ENCODE results near the gene PCGF3.
A peak's percentile ranks its signal among the peaks of the same experiment; 100 is the strongest.
"Not testable (repeated sequence)": the region's sequence is repeated elsewhere in the genome, so short reads cannot be mapped to it uniquely, and the experiment has no call there.

PCGF3 gene

DNA sequence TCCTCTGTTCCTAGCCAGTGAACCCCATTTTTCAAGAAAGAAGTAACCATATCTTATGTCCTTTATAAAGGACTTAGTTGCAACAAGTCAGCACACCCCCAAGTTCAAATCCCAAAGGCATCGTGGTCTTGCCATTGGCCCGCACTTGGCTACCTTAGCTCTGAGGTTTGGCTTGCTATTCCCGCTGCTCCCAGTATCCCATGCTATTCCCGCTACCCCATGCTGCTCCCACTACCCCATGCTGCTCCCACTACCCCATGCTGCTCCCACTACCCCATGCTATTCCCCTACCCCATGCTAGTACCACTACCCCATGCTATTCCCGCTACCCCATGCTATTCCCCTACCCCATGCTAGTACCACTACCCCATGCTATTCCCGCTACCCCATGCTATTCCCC lies 37.4 kb upstream of the PCGF3 start:
- DNase-seq = not testable (repeated sequence)

DNA sequence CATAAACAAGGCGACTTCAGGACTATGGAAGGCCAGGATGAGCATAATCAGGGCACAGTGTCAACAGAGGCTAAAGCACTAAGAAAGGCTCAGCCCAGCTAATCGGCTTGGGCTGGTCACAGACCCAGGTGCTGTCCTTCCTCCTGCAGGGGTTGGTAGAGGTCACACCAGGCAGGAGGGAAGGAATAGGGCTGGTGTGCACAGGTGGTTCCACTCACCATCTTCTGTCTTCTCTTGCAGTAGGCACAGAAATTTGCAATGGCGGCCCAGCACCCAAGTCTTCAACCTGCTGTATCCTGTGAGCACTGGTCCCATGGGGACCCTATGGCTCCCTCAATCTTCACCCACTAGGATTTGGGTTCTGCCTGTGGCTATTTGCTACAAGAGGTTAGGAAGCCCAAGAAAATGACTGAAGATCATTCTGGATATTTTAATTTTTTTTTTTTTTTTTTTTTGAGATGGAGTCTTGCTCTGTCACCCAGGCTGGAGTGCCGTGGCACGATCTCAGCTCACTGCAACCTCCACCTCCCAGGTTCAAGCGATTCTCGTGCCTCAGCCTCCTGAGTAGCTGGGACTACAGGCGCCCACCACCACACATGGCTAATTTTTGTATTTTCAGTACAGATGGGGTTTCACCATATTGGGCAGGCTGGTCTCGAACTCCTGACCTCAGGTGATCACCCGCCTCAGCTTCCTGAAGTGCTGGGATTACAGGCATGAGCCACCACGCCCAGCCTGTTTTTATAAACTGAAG lies 35.6 kb upstream of the PCGF3 start:
- not testable (repeated sequence) for DNase-seq

DNA sequence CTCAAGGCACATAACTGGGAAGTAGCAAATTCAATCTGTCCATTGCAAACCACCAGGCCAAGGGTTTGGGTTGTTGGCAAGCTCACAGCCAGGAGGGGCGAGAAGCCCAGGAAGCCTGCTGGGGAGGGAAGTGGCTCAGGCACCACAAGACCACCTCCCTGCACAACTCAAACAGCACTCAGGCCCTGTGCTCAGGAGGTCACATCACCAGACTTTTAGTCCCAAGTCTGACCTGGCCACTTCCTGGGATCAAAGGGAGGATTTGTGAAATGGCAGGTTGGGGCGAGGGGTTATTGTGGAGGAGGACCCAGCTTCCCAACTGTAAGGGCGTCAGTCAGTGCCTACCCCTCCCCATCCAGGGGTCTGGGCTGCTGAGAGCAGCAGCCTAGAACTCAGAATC lies 33.9 kb upstream of the PCGF3 start:
- no peak for DNase-seq

DNA sequence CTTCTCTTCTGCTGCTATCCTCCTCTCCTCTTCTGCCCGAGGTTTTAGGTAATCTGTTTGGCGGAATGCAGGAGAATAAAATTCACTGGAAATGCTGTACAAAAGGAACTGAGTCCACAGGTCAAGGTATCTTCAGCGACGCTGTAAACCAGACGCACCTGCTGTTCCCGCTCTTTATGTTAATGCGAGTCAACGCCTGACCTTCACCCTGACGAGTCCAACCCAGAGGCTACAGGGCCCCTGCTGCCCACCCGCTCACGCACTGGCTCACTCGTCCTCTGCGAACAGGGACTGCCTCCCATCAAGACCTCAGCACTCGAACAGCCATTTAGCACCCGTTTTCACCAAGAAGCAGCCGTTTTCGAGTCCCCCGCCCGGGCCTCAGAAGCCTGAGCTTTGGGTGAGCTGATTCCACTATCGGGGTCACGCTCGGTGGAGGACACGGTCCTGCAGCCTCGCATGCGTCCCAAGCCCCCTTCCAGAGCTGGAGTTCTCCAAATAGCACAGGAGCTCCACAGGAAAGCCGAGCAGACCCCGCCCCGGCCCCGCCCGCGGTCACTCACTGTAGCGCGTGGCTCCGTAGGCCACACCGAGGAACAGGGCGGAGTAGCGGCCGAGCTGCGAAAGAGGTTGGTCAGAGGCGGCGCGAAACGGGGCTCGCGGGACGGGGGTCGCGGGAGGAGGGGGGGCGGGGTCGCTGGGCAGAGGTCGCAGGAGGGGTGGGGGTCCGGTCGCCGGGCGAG lies 32.1 kb upstream of the PCGF3 start:
- DNase-seq = no peak

DNA sequence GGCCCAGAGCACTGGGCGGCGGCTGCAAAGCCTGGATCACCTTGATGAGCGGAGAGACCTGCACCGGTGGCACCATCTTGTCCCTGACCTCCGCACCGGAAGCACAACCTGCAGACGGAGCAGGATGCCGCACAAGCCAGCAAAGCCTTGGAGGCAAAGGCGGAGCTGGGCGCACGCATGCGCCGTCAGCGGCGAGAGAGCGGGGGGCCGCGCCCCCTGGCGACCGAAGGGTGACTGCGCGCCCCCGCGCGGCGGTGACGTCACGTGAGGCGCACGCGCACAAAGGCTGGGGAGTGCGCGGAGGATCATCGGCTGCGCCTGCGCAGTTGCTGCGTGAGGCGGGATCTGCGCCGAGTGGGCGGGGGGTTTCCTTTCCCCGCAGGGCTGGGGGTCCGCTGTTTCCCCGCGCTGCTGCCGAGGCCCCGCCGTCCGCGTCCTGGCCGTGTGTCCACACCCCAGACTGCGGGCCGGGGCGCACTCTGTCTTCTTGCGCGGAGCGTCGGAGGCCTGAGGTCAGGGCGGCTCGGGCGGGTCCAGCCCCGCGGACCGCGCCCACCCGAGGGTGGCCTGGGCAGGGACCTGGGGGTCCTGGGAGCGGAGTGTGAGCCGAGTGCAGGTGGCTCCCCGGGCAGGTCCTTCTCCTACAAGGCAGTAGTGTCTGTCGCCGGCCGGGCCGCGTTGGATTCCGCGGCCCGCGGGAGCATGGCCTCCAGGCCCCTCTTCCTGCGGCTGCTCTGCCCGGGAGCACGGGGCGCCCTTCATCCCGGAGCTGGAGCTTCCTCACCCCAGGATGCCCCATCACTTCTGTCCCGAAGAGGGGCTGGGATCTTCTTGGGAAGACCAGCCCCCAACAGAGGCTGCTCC lies 31.2 kb upstream of the PCGF3 start, which contains the start of the genes ATP5ME and MYL5:
TSS of gene ATP5ME (minus strand) at position 105 of the 864 bp plus-strand sequence. CDS start at position 76, 29 bp downstream.
TSS of gene MYL5 (plus strand) at position 371 of the 864 bp plus-strand sequence. CDS start 3,485 bp downstream, outside the sequence.
- peak; percentile 94 for DNase-seq

DNA sequence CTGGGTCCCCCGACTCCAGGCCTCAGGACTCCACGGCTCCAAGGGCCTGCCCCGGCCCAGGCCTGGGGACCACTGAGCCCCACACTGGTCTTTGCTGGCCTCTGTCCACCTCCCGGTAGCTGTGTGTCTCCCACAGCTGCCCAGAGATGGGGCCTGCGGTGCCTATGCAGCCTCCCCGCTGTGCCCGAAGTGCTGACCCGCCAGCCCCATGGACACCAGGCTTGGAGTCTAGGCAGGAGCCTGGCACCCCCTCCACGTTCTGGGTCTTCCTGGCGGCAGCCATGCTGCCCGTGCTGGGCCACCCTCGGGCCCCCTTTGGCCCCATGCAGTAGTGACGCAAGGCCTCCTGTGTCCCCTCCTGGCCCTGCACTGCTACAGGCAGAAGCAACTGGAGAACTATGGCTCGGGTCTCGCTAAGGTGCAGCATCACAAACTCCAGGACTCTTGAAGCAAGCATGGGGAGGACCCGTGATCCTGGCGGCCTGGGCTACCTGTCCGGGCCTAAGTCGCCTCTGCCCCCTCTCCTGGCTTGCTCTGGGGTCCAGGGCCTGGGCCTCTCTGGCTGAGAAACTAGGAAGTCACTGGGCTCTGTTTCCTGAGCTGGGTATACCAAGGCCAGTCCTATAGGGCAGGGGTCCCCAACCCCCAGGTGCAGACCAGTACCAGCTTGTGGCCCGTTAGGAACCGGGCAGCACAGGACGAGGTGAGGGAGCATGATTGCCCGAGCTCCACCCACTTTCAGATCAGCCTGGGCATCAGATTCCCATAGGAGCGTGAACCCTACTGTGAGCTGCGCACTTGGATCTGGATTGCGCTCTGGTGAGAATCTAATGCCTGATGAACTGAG lies 30.4 kb upstream of the PCGF3 start:
- DNase-seq = no peak

DNA sequence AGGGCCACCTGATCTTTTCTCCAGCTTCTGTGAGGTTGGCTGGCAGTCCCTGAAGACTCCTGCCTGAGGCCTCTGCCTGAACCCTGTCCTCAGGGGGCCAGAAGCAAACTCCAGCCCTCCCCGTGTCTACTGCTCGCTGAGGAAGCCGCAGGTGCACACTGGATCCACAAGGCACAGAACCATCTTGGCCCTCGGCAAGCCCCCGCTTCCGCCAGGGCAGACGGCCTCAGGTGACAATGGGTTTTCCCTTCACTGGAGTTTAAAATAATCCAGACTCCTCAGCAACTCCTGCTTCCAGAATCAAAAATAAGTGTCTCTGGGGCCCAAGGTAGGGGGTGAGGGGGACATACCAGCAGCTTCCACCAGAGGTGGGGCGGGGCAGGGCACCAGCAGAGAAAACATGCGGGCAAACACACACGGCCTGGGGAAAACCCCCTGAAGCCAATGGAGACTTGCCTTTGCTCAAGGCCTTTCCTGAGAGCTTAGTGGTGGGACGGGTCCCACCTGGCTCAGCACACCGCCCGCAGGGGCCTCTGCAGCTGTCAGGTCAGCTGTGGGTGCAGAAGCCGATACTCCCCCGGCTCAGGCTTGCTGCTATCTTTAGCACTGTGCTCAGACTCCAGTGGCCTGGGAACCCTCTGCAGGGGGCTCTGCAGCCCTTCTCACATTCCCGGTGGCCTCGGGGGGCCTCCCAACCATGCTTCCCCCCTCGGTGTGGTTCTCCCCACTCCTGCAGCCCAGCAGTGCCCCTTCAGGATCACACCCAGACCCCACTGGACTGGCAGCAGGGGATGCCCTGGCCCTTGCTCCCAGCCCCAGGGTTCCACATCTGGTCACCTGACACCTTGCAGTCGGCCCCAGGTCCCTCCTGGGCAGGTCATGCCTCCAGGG lies 29.4 kb upstream of the PCGF3 start:
- DNase-seq = no peak

DNA sequence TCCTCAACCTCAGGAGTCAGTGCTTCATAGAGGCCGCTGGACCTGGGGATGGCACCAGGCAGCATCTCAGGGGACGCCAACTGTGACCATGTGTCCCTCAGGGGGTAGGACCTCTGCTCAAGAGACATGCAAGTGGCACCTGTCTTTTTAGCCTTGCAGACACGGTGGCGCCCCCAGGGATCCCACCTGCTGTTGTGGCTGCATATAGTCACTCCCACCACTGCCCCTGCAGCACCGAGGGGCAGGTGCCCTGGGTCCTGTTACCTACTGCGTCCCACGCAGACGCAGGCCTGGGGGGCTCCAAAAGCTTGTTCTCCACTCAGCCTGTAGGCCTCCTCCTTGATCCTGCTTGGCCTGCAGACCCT lies 28.8 kb upstream of the PCGF3 start:
- DNase-seq = no peak

DNA sequence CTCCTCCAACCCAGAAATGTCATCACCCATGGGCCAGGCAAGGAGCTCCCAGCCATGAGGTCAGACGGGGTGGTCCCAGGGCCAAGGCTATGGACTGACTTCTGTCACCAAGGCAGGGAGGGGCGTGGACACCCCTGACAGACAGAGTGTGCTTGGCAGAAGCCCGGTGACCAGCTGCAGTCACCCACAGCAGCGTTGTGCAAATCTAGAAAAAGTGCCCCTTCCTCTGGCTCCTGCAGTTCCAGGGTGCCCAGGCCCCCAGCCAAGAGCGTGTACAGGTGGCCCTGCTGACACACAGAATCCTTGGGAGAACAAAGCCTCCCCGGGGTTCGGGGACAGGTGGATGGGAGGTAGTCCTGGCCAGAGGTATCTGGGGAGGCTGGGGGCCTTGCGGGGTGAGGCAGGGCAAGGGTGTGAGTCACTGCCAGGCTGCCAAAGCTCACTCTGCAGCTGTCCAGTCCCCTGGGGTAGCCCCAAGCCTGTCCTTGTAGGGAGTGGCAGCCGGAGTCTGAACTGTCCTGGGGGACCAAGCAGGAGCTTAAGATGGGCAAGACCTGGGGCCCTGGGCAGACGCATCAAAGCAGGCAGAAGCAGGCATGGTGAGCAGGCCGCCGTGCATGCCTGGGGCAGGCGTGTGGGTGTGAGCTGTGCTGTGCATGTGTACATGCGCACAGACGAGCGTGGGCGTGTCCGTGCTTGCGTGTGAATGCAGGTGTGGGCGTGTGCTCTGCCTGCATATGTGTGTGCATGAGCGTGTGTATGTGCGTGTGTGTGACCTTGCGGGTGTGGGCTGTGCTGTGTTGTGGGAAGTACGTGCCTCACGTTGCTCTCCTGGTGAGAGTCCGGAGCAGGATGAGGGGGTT lies 28.0 kb upstream of the PCGF3 start:
- DNase-seq = no peak

DNA sequence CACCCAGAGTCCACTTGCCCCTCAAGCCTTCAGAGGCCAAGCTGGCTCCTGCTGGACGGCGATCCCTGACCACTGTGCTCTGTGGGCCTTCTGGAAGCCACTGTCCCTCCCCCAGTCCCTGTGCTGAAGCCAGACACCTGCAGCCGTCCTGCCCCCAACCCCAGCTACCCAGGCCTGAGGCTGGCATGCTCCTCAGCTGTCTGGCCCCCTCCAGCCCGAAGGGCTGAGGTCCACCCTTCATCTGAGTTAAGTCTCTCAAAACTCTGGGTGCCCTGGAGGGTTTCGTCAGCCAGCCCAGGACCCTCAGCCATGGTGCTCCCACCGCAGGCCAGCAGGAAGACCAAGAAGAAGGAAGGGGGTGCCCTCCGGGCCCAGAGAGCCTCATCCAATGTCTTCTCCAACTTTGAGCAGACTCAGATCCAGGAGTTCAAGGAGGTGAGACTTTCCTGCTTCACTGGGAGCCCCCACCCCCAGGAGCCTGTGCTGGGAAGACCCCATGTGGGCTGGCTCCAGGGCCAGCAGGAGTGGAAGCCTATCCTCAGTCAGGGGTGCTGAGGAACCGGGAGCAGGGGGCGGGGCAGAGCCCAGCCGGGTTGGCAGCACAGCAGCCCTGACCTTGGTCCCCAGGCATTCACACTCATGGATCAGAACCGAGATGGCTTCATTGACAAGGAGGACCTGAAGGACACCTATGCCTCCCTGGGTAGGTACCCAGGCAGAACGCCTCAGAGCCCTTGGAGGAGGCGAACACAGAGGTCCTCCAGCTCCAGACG lies 27.1 kb upstream of the PCGF3 start:
- DNase-seq = no peak

DNA sequence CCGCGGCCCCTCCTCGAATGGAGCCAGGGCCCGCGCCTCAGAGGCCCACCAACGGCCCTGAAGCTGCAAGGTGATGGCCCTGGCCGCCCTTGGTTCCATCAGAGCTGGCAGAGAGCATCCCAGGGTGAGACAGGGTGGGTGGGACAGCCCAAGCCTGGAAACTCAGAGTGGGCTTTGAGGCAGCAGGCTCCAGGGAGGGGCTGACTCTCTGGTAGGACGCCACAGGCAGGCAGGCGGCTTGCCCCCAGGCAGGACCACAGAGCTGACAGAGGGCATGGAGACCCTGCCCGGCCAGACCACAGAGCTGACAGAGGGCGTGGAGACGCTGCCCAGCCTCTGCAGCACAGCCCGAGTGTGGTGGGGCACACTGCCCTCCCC lies 26.5 kb upstream of the PCGF3 start:
- DNase-seq = no peak

DNA sequence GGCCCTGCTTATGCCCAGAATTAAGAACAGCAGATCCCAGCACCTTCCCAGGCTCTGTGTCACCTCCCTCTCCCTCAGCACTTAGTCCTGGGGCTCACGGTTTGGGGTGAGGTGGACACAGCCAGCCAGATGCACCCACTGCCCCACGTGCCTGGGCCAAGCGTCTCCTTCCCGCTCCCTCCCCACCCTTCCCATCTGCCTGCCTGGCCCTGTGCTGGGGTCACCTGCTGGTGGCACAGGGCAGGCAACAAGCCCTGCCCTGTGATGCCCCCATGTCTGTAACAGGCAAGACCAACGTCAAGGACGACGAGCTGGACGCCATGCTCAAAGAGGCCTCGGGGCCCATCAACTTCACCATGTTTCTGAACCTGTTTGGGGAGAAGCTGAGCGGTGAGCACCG lies 26.0 kb upstream of the PCGF3 start:
- no peak for DNase-seq

DNA sequence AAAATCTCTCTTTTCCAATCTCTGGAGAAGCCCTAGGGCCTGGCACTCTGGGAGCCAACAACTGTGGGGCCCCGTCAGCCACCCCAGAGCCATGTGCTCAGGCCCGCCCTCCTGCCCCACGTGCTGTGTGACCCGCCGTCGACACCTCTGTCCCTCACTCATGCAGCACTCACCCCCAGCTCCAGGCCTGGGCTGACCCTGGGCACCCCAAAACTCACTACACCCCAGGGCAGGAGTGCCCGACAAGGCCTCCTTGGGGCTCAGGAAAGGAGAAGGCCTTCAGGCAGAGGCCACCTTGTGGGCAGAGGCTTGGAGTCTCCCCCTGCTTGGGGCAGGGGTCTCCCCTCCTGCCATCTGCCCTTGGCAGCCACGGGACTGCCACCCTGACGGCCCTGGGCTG lies 25.5 kb upstream of the PCGF3 start:
- no peak for DNase-seq

DNA sequence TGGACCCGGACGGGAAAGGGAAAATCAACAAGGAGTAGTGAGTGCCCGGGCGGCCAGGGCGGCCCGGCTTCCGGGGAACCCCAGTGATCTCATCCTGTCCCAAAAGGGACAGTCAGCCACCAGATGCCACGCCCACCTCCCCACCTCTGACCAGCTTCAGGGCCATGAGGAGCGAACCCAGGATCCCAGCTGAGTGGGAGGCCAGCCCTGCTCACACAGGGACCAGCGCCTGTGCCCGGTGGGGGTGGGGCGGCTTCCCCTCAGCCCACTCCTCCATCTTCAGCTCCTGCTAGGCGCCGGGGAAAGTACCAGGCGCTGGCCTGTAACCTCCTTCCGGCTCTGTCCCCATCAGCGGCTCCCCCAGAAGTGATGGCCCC lies 25.1 kb upstream of the PCGF3 start:
- no peak for DNase-seq

DNA sequence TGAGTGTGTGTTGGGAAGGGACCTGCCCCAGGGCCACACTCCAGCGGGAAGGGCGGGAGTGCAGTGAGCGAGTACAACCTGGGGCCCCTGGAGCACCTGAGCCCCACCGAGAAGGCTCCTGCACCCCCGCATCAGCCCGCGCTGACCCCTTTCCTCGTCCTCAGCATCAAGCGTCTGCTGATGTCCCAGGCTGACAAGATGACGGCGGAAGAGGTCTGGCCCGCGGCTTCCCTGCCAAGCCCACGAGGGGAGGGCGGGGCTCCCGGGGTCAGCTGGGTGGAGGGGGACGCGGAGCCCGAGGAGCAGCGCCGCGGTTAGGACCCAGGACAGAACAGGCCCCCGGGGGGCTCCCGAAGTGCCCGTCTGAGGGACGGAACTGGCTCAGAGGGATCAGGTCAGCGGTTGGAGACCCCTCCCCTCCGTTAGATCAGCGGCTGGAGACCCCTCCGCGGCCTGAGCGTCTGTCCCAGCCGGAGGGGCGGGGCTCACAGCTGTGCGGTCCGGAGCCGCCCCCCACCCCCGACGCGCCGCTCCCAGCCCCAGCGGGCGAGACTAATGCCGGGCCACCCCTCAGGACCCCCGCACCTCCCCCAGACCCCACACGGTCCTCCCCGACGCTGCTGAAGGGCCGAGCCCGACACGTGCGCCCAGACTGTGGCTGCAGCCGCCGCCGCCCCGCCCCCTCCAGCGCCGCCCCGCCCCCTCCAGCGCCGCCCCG lies 24.5 kb upstream of the PCGF3 start:
- DNase-seq = peak; percentile 46

DNA sequence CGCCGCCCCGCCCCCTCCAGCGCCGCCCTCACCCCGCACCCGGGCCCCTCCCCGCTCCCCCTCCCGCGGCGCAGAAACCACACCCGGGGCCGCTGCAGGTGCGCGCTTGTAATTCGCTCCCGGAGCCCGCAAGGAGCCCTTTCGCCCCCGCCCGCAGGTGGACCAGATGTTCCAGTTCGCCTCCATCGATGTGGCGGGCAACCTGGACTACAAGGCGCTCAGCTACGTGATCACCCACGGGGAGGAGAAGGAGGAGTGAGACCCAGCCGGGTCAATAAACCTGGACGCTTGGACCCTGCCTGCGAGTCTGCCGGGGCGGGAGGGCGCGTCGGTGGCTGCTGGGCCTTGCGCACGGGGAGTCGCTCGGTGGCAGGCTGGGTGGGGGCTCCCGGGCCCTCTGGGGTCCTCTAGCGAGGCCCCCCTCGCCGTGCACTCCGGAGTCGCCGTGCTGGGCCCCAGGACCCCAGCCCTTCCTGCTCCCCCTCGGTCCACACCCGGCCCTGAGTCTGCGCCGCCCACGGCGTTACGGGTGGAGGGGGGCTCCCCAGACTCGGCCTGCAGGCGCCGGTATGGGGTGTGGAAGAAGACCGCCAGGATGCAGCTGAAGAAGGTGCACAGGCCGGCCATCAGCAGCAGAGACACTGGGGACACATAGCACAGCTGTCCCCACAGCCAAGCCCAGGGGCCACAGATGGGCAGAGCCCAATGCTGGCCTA lies 23.7 kb upstream of the PCGF3 start:
- no peak for DNase-seq

DNA sequence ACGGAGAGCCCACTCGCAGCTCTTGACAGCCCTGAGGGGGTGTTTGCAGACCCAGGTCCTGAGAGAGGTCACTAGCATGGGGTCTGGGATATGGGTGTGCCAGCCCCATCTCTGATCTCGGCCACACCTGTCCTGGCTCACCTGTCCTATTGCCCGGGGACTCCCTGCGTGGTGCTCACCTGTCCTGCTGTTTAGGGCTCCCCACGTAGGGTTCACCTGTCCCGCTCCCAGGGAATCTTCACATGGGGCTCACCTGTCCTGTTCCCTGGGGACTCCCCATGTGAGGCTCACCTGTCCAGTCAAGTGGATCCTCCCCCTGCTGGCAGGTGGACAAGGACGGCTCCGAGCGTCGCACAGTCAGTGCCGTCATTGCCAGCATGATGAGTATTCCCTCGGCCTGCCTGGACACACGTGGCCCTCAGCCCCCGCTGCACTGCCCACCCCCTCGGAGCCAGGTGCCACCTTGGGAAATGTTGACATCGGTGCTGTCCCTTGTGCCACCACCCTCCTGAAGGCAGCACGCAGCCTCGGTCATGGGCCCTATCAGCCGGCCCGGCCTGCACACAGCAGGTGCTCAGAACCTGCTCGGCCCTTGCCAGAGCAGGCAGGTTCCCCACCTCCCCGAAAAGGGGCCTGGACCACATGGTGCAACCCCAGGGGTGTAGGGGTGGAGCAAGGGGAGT lies 23.0 kb upstream of the PCGF3 start:
- DNase-seq = no peak

Measured in fibroblast of skin of back (primary cell).